ENCODE results near the gene KCNS3.
A peak's percentile ranks its signal among the peaks of the same experiment; 100 is the strongest.

GRCh38 chr2:17830053-17831034 is 48.1 kb upstream of the KCNS3 start:
- TF ChIP-seq CTCF (IDR thresholded peaks at IDR 0.05) (peak; percentile 10 to 79), POLR2AphosphoS5 (IDR thresholded peaks at IDR 0.05) (no peak), POLR2A (IDR thresholded peaks at IDR 0.05) (no peak)

Measured in suprapubic skin (tissue), 4 donors.